Osteoblast (primary cell): Measurements from ENCODE around the gene NEK8. TPM values are rescaled to one million over a fixed set of nuclear protein-coding genes. Genes with fewer than 3 reads are reported as not detected.
A peak's percentile ranks its signal among the peaks of the same experiment; 100 is the strongest.

Experiments used
- DNase-seq: peaks from one replicate; pipeline ENCODE4 v3.0.0; 2011; ENCODE audit warnings: low spot score, mixed read lengths; ENCODE audit not compliant: insufficient read length; ENCODE audit errors: missing footprints
- H2AFZ ChIP-seq: 2 replicates; pipeline ENCODE4 v1.6.0; 2011; ENCODE audit warnings: mild to moderate bottlenecking, low read length
- H3K27ac ChIP-seq: 2 replicates; pipeline ENCODE4 v1.5.1; 2011; ENCODE audit warnings: mild to moderate bottlenecking, low read depth, low read length, moderate library complexity
- H3K27me3 ChIP-seq: 2 replicates; pipeline ENCODE4 v1.6.0; 2012; ENCODE audit warnings: mild to moderate bottlenecking, control low read depth, inconsistent platforms, low read length, moderate library complexity; ENCODE audit not compliant: insufficient read depth
- H3K36me3 ChIP-seq: 2 replicates; pipeline ENCODE4 v1.5.1; 2011; ENCODE audit warnings: mild to moderate bottlenecking, low read length, control low read depth, moderate library complexity; ENCODE audit not compliant: insufficient read depth
- H3K4me1 ChIP-seq: 2 replicates; pipeline ENCODE4 v1.5.1; 2011; ENCODE audit warnings: mild to moderate bottlenecking, low read length, control low read depth, moderate library complexity; ENCODE audit not compliant: insufficient read depth
- H3K4me2 ChIP-seq: 2 replicates; pipeline ENCODE4 v1.6.0; 2011; ENCODE audit warnings: mild to moderate bottlenecking, low read length; ENCODE audit not compliant: insufficient read depth
- H3K4me3 ChIP-seq: fragments of 200-600 bp; sonication (generic); 3 replicates; pipeline ENCODE4 v1.5.1; 2012; ENCODE audit warnings: mild to moderate bottlenecking, low read length, inconsistent platforms; ENCODE audit not compliant: insufficient read depth
- H3K79me2 ChIP-seq: 2 replicates; pipeline ENCODE4 v1.6.0; 2012; ENCODE audit warnings: mild to moderate bottlenecking, low read length, control low read depth, inconsistent platforms; ENCODE audit not compliant: insufficient read depth
- H3K9me3 ChIP-seq: 2 replicates; pipeline ENCODE4 v1.5.1; 2011; ENCODE audit warnings: low read depth, low read length, control low read depth
- H4K20me1 ChIP-seq: 2 replicates; pipeline ENCODE4 v1.6.0; 2012; ENCODE audit warnings: mild to moderate bottlenecking, low read length, control low read depth; ENCODE audit not compliant: insufficient read depth
- total RNA-seq: library from RNA; depleted of rRNA; stranded (reverse); fragments of >200 nt; gene quantifications from 2 replicates; pipeline ENCODE4 v1.2.3, GENCODE V29; 2012
- TF ChIP-seq, protein P1 (sequence below): IDR thresholded peaks from 2 replicates; pipeline ENCODE4 v1.5.1; 2011; ENCODE audit warnings: mild to moderate bottlenecking, low read depth, low read length, moderate library complexity; ENCODE audit errors: extremely low read depth

The NEK8 gene
- total RNA-seq, 1 donor = 7.2 TPM

GRCh38 chr17:28756049-28756804, 27.6 kb downstream of the NEK8 start:
- Histone ChIP-seq H2AFZ (no peak overlapping the region), H3K27ac (no peak overlapping the region), H3K4me1 (peaks cover 7% of the 10 kb centered on the region), H3K4me3 (no peak overlapping the region), H3K4me2 (no peak overlapping the region), H3K9me3 (no peaks in the 10 kb centered on the region), H3K79me2 (no peaks in the 10 kb centered on the region), H3K27me3 (no peaks in the 10 kb centered on the region), H4K20me1 (peaks cover 17% of the 10 kb centered on the region), H3K36me3 (peaks cover 48% of the 10 kb centered on the region)
- TF ChIP-seq, protein P1, sequence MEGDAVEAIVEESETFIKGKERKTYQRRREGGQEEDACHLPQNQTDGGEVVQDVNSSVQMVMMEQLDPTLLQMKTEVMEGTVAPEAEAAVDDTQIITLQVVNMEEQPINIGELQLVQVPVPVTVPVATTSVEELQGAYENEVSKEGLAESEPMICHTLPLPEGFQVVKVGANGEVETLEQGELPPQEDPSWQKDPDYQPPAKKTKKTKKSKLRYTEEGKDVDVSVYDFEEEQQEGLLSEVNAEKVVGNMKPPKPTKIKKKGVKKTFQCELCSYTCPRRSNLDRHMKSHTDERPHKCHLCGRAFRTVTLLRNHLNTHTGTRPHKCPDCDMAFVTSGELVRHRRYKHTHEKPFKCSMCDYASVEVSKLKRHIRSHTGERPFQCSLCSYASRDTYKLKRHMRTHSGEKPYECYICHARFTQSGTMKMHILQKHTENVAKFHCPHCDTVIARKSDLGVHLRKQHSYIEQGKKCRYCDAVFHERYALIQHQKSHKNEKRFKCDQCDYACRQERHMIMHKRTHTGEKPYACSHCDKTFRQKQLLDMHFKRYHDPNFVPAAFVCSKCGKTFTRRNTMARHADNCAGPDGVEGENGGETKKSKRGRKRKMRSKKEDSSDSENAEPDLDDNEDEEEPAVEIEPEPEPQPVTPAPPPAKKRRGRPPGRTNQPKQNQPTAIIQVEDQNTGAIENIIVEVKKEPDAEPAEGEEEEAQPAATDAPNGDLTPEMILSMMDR = no peak
- peak; percentile 26 for DNase-seq

- H3K4me2 ChIP-seq = no peak overlapping the region
- H4K20me1 ChIP-seq = peaks cover 30% of the 10 kb centered on the region
- peak; percentile 15 for DNase-seq
- H3K36me3 ChIP-seq = peaks cover 37% of the 10 kb centered on the region
- H3K4me1 ChIP-seq = peaks cover 9% of the 10 kb centered on the region
- peaks cover 8% of the 10 kb centered on the region for H3K79me2 ChIP-seq
- H3K27me3 ChIP-seq = no peaks in the 10 kb centered on the region
- no peak overlapping the region for H3K4me3 ChIP-seq
- TF ChIP-seq, protein P1 = no peak
- no peaks in the 10 kb centered on the region for H3K9me3 ChIP-seq
- H3K27ac ChIP-seq = no peak overlapping the region
- no peak overlapping the region for H2AFZ ChIP-seq
Observed at GRCh38 chr17:28758411-28759121, 30.0 kb downstream of the NEK8 start.

GRCh38 chr17:28759256-28759865, 30.8 kb downstream of the NEK8 start:
- Histone ChIP-seq H3K79me2 (peaks cover 8% of the 10 kb centered on the region), H3K9me3 (no peaks in the 10 kb centered on the region), H3K4me1 (peaks cover 9% of the 10 kb centered on the region), H4K20me1 (peaks cover 31% of the 10 kb centered on the region), H3K4me3 (no peak overlapping the region), H3K27ac (no peak overlapping the region), H2AFZ (no peak overlapping the region), H3K36me3 (peaks cover 37% of the 10 kb centered on the region), H3K27me3 (no peaks in the 10 kb centered on the region), H3K4me2 (no peak overlapping the region)
- DNase-seq = peak; percentile 42
- TF ChIP-seq, protein P1 = no peak
